Adrenal gland (tissue), 12 donors: ENCODE measurements around the gene DSCAML1. TPM values are rescaled to one million over a fixed set of nuclear protein-coding genes. Genes with fewer than 3 reads are reported as not detected.

ENCODE experiments used
- DNase-seq, 7 donors: peaks; one replicate each; pipeline ENCODE4 v3.0.0-alpha.2; 2019 to 2020
- H3K27ac ChIP-seq, 5 donors: fragments of 200-600 bp; sonication (generic) in 4 of 5; 1 replicate in 3 of 5; 2 replicates in 2 of 5; pipeline versions ENCODE4 v1.5.1 to v1.8.0; 2016 to 2020; ENCODE audit warnings: mild to moderate bottlenecking in 1 of 5
- H3K27me3 ChIP-seq: fragments of 200-600 bp; 2 replicates; pipeline ENCODE4 v1.8.0; 2021
- H3K36me3 ChIP-seq, 2 donors: fragments of 200-600 bp; replicated peaks in 1 of 2; 1 replicate in 1 of 2; 2 replicates in 1 of 2; pipeline versions ENCODE4 v1.5.1 to v1.8.0; 2018 to 2022
- H3K4me1 ChIP-seq, 2 donors: fragments of 200-600 bp; replicated peaks in 1 of 2; 1 replicate in 1 of 2; 2 replicates in 1 of 2; pipeline versions ENCODE4 v1.5.1 to v1.8.0; 2018 to 2021
- H3K4me3 ChIP-seq, 4 donors: fragments of 200-600 bp; sonication (generic) in 3 of 4; one replicate each; pipeline ENCODE4 v1.5.1; 2016 to 2018
- H3K9me3 ChIP-seq, 3 donors: fragments of 200-600 bp; sonication (generic) in 1 of 3; replicated peaks in 1 of 3; 1 replicate in 2 of 3; 2 replicates in 1 of 3; pipeline versions ENCODE4 v1.5.1 to v1.8.0; 2016 to 2021
- CTCF ChIP-seq, 6 experiments: fragments of 450-650 bp in 4 of 6; fragments of 200-600 bp in 2 of 6; sonication (generic) in 1 of 6; IDR thresholded peaks; 1 replicate in 5 of 6; 2 replicates in 1 of 6; pipeline versions ENCODE4 v1.5.1 to v1.8.0; 2016 to 2021; ENCODE audit warnings: antibody characterized with exemption in 6 of 6, mild to moderate bottlenecking in 2 of 6, moderate library complexity in 1 of 6
- POLR2A ChIP-seq, 2 donors: fragments of 450-650 bp; IDR thresholded peaks; one replicate each; pipeline ENCODE4 v1.6.1; 2017; ENCODE audit warnings: antibody characterized with exemption in 2 of 2, mild to moderate bottlenecking in 2 of 2, moderate library complexity in 1 of 2
- WGBS, 4 donors: extraction: QIAGEN DNeasy Blood & Tissue Kit in 2 of 4; methylation state at CpG; one replicate each; pipeline versions ENCODE4 v1.1.5 to v1.1.7; 2013 to 2017; 5-methylcytosine and 5-hydroxymethylcytosine counted together
- intact Hi-C, 2 donors: fragments of 100-400 bp; cut with DNase I; formaldehyde crosslinking; loops; one replicate each; pipeline versions ENCODE4 v1.14.1 to v1.15.0; 2022 to 2023
- polyA plus RNA-seq, 3 donors: library from polyadenylated mRNA; stranded (reverse); fragments of 200-250 nt in 2 of 3; fragments of 350-450 nt in 1 of 3; fragmentation: Illumina TruSeq in 1 of 3; extraction: RNeasy Lipid Tissue Mini Kit (QIAGEN cat#74804) in 1 of 3; gene quantifications; one replicate each; pipeline ENCODE4 v1.2.3, GENCODE V29; 2013 to 2014
- total RNA-seq, 9 donors: library from RNA; depleted of rRNA in 4 of 9; stranded (reverse); fragments of >200 nt in 4 of 9; fragments of 120-200 nt in 1 of 9; fragmentation: NEBNext Ultra II Directional in 1 of 9; extraction: Animal tissue kit (Norgen Biotek cat#: 25700) in 1 of 9; gene quantifications; one replicate each; pipeline versions ENCODE4 v1.1.0 to v1.2.4, GENCODE V29; 2013 to 2023
- donor health status: healthy with polysubstance abuse.
- donor health status: Bipolar disorder and iron deficiency.
- donor health status: DM: yes; HTN: yes; CAD: no.
- donor health status: DM: no; HTN: no; CAD: no.
- donor health status: DM: no; HTN: no; CAD: no.
- donor health status: DM: yes; HTN: yes; CAD: no.

DSCAML1 gene
- total and polyA plus RNA-seq, 12 donors, result 0.09 to 1.9 (median 0.55) TPM; not detected in 1

- H3K27me3 ChIP-seq, result peaks cover 5% of the 10 kb centered on the region
- intact Hi-C loops, result no loop called here
- H3K9me3 ChIP-seq, result no peaks in the 10 kb centered on the region
- H3K4me3 ChIP-seq, result no peak overlapping the region
- no peak for DNase-seq
- WGBS, 4 donors, result 68 to 89% (median 84%) methylated on average over 7 to 14 of the region's 14 CpGs
- no peaks in the 10 kb centered on the region for H3K4me1 ChIP-seq
- H3K36me3 ChIP-seq, result no peaks in the 10 kb centered on the region
- H3K27ac ChIP-seq, result no peak overlapping the region
- TF ChIP-seq POLR2A (IDR thresholded peaks at IDR 0.05), result no peak
- TF ChIP-seq CTCF (IDR thresholded peaks at IDR 0.05), result no peak
Observed at GRCh38 chr11:117641008-117641915, 155.8 kb downstream of the DSCAML1 start.

DNA sequence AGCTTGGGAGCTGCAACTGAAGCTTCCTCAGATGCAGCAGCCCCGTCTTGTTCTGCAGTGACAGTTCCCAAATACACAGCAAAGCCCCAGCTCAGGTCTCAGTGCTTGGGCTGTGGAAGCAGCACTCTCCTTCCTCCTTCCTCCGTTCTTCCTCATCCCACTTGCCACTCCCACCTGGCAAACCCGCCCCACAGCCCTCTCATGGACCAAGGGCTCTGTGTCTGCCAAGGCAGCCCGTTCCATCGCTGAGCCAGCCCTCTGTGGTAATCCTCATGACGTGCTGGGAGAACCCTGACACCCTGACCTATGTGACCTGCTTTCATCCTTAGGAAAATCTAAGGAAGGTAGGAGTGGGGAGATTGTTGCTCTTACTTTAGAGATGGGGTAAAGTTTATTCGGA, 157.0 kb downstream of the DSCAML1 start:
- intact Hi-C loops, result no loop called here
- H3K36me3 ChIP-seq, result no peaks in the 10 kb centered on the region
- WGBS, 4 donors, result 78 to 84% (median 80%) methylated on average over 6 to 7 of the region's 7 CpGs
- DNase-seq, result no peak
- no peak overlapping the region for H3K27ac ChIP-seq
- H3K4me3 ChIP-seq, result no peak overlapping the region
- H3K9me3 ChIP-seq, result no peaks in the 10 kb centered on the region
- no peaks in the 10 kb centered on the region for H3K4me1 ChIP-seq
- peaks cover 2% of the 10 kb centered on the region for H3K27me3 ChIP-seq
- TF ChIP-seq POLR2A (IDR thresholded peaks at IDR 0.05) (no peak), CTCF (IDR thresholded peaks at IDR 0.05) (no peak)

GRCh38 chr11:117639601-117640000, 157.4 kb downstream of the DSCAML1 start:
- intact Hi-C loops, result no loop called here
- Histone ChIP-seq H3K27ac (no peak overlapping the region), H3K9me3 (no peaks in the 10 kb centered on the region), H3K4me1 (no peaks in the 10 kb centered on the region), H3K36me3 (no peaks in the 10 kb centered on the region), H3K27me3 (no peaks in the 10 kb centered on the region), H3K4me3 (no peak overlapping the region)
- DNase-seq, result no peak
- no peak for TF ChIP-seq POLR2A (IDR thresholded peaks at IDR 0.05)
- WGBS, 4 donors, result 86 to 94% (median 88%) methylated on average over 8 of the region's 8 CpGs

GRCh38 chr11:117638911-117639543, 158.0 kb downstream of the DSCAML1 start:
- Histone ChIP-seq H3K4me3 (no peak overlapping the region), H3K4me1 (no peaks in the 10 kb centered on the region), H3K27me3 (no peaks in the 10 kb centered on the region), H3K36me3 (no peaks in the 10 kb centered on the region), H3K27ac (no peak overlapping the region), H3K9me3 (no peaks in the 10 kb centered on the region)
- intact Hi-C loops, result no loop called here
- no peak for TF ChIP-seq POLR2A (IDR thresholded peaks at IDR 0.05)
- 62 to 82% (median 74%) methylated on average over 2 of the region's 2 CpGs for WGBS, 4 donors
- DNase-seq, result no peak

DNA sequence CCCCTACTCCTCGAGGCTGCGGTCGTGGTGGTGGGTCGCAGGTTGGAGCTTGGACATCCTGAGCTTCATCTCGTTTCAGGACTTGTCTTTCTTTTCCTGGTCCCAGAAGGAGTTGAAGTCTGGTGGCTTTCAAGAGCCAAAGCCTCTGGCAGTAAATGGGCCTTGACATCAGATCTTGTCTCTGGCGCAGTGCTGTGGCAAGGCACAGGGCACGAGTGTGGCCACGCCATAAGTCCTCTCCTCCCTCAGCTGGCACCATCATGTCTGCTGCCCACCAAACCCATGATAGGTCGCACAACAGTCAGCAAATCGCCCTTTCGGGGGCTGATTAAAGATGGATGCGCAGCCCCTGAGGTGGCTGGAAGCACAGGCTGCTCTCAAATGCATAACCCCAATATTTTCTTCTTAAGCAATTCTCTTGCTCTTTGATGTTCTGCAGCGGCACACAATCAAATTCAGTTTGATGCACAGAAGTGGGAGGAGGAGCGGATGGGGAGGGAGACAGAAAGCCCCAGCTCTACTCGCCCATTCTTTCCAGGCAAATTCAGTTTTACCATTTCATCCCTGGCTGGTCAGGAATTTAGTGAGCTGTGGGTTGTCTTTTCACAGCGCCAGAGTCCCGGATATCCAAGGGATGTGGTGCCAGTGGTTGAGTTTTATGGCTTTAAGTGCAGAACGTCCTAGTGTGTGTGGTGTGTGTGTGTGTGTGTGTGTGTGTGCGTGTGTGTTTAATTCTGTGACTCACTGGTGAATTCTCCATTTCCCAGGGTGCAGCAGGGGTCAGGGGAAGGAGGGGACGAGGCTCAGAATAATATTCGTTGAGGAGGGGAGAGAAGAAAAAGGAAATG, 162.0 kb downstream of the DSCAML1 start:
- Histone ChIP-seq H3K27ac (no peak overlapping the region), H3K4me1 (no peaks in the 10 kb centered on the region), H3K4me3 (no peak overlapping the region), H3K36me3 (no peaks in the 10 kb centered on the region), H3K9me3 (no peaks in the 10 kb centered on the region), H3K27me3 (no peaks in the 10 kb centered on the region)
- intact Hi-C loops, result no loop called here
- no peak for DNase-seq
- WGBS, 4 donors, result 71 to 82% (median 76%) methylated on average over 14 to 21 of the region's 21 CpGs
- TF ChIP-seq POLR2A (IDR thresholded peaks at IDR 0.05), result no peak
- no peak for TF ChIP-seq CTCF (IDR thresholded peaks at IDR 0.05)
